ENCODE data around the gene MRPS7.

MRPS7 gene

DNA sequence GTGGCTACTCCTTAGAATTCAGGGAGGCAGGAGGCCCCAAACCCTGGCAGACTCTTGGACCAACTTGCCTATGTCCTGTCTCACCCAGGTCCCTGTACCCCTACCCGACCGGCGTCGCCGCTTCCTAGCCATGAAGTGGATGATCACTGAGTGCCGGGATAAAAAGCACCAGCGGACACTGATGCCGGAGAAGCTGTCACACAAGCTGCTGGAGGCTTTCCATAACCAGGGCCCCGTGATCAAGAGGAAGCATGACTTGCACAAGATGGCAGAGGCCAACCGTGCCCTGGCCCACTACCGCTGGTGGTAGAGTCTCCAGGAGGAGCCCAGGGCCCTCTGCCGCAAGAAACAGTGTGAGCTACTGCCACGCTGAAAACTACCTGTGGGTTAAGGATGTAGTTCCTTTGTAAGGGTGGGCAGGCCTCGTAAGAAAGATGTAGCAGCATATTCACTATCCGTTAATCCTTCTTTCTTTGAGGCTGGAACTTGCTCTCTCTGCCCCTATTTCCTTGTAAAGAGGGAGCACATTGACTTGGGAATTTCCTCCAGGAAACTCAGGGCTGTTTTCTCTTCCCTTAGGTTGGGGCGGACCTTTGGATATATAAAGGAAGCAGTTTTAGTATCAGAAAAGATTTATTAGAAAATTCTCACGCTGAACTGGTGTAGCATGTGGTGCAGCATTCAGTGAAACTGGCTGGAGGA, 4.1 kb downstream of the MRPS7 start:
- no peak for DNase-seq (ENCODE audit: low spot score)
- in situ Hi-C loops (cut with MboI; ENCODE audit: low sequenced_read_pairs, unreplicated experiment) = no loop called here
- TF ChIP-seq, protein P1, sequence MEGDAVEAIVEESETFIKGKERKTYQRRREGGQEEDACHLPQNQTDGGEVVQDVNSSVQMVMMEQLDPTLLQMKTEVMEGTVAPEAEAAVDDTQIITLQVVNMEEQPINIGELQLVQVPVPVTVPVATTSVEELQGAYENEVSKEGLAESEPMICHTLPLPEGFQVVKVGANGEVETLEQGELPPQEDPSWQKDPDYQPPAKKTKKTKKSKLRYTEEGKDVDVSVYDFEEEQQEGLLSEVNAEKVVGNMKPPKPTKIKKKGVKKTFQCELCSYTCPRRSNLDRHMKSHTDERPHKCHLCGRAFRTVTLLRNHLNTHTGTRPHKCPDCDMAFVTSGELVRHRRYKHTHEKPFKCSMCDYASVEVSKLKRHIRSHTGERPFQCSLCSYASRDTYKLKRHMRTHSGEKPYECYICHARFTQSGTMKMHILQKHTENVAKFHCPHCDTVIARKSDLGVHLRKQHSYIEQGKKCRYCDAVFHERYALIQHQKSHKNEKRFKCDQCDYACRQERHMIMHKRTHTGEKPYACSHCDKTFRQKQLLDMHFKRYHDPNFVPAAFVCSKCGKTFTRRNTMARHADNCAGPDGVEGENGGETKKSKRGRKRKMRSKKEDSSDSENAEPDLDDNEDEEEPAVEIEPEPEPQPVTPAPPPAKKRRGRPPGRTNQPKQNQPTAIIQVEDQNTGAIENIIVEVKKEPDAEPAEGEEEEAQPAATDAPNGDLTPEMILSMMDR (IDR thresholded peaks at IDR 0.05; ENCODE audit: borderline replicate concordance, control extremely low read depth, extremely low read depth, insufficient read depth, missing control alignments) = no peak

DNA sequence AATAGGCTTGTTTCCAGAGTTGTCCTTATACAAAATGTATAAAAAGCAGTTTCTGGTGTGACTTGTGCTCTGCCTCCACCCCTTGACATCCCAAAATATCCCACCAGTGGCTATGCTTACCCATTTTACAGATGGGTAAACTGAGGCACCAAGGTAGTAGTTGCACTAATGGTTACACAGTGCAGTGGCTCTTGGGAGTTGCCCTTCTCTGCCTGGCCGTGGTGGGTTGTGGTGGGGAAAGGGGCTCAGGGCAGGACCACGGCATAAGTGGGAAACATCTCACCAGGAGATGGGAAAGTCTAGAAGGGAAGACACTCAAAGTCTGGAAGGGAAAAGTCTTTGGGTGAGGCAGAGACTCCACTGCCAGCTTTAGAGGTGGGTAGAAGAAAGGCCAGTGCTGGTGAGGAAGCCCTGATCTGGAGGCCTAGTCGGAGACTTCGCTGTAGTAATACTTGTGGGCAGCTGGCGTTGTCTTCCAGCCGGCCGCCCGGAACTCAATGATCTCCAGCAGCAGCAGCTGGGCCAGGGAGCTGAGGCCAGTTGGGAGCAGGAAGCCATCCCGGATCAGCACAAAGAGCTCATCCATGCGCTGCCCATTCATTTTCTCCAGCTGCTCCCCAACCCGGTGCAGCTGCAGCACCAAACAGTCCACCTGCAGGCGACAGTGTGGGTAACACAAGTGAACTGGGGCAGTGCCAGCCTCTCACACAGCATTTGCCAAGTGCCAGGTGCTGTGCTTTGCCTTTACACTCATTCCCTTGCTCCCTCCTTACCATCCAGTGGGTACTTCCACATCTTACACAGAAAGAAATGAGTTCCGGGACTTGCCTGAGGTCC, 4.9 kb downstream of the MRPS7 start:
- no peak for DNase-seq (ENCODE audit: low spot score)
- TF ChIP-seq, protein P1 (IDR thresholded peaks at IDR 0.05; ENCODE audit: borderline replicate concordance, control extremely low read depth, extremely low read depth, insufficient read depth, missing control alignments) = no peak
- in situ Hi-C loops (cut with MboI; ENCODE audit: low sequenced_read_pairs, unreplicated experiment) = no loop called here

DNA sequence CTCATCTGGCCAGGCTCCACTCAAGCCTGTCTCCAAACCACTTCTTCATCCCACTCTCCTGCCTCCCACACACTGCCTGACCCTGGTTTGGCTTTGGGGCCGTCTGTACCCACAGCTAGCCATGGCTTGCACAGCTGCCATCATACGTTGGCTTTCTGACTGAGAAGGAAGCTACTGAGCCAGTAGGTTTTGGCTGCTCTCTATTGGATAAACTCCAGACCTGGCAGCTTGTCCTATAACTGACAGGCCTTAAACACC, 5.4 kb downstream of the MRPS7 start:
- DNase-seq (ENCODE audit: low spot score) = no peak
- TF ChIP-seq, protein P1 (IDR thresholded peaks at IDR 0.05; ENCODE audit: borderline replicate concordance, control extremely low read depth, extremely low read depth, insufficient read depth, missing control alignments) = no peak
- in situ Hi-C loops (cut with MboI; ENCODE audit: low sequenced_read_pairs, unreplicated experiment) = no loop called here

DNA sequence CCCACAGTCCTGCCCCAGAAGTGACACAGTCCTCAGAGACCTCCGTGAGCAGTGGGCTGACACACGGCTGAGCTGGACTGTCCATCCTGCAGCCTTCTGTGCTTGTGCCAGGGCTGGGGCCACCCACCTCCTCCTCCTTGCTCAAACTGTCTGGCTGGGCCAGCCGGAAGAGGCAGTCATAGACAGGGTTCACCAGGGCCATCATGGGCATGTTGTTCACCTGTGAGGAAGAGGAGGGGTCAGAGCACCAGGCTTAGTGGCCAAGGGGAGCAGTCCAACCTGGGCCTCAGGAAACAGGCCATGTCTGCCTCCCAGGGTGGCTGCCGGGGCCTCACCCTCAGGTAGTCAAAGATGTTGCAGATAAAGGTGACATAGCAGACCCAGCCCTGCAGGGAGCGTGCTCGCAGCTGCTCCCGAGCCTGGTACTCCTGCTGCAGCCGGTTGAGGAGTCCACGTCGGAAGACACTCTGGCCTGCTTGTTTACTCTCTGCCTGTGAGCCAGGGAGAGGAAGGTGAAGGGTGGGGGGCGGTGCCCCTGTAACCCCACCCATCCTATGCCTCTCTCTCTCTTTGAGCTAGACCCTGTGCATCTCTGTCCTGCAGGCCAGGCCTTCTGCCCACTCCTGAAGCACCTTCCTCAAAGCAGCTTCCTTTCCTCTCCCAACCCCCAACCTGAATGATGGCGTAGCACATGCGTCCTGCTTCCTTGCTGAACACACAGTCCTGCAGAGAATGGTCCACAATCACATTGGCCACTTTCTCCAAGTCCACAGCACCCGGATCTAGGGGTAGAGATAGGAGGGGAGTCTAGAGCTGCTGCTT, 5.9 kb downstream of the MRPS7 start:
- TF ChIP-seq, protein P1 (IDR thresholded peaks at IDR 0.05; ENCODE audit: borderline replicate concordance, control extremely low read depth, extremely low read depth, insufficient read depth, missing control alignments) = no peak
- DNase-seq (ENCODE audit: low spot score) = no peak

DNA sequence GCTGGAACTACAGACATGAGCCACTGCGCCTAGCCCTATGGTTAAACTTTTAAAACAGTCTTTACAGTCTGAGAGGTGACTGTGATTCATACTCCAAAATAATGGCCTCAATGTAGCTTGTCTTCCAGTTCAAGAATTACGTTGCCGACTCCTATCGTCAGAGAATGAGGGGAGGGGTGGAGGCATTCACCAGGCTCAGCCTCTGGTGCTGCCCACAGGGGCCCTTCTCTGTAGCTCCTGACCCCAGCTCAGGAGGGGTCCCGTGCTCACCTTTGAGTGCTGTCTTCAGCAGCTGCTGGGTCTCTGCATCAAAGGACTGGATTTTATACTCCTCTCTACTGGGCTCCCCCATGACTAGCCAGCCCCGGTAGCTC, 8.2 kb downstream of the MRPS7 start:
- TF ChIP-seq, protein P1 (IDR thresholded peaks at IDR 0.05; ENCODE audit: borderline replicate concordance, control extremely low read depth, extremely low read depth, insufficient read depth, missing control alignments) = no peak
- no peak for DNase-seq (ENCODE audit: low spot score)
- in situ Hi-C loops (cut with MboI; ENCODE audit: low sequenced_read_pairs, unreplicated experiment) = loop anchor here (5.0 kb wide), 1 partner anchor 142 kb away; no protein-coding TSS in a partner anchor

More for the DNA sequence above, 5.9 kb downstream of the MRPS7 start:
- in situ Hi-C loops (cut with MboI; ENCODE audit: low sequenced_read_pairs, unreplicated experiment) = no loop called here

DNA sequence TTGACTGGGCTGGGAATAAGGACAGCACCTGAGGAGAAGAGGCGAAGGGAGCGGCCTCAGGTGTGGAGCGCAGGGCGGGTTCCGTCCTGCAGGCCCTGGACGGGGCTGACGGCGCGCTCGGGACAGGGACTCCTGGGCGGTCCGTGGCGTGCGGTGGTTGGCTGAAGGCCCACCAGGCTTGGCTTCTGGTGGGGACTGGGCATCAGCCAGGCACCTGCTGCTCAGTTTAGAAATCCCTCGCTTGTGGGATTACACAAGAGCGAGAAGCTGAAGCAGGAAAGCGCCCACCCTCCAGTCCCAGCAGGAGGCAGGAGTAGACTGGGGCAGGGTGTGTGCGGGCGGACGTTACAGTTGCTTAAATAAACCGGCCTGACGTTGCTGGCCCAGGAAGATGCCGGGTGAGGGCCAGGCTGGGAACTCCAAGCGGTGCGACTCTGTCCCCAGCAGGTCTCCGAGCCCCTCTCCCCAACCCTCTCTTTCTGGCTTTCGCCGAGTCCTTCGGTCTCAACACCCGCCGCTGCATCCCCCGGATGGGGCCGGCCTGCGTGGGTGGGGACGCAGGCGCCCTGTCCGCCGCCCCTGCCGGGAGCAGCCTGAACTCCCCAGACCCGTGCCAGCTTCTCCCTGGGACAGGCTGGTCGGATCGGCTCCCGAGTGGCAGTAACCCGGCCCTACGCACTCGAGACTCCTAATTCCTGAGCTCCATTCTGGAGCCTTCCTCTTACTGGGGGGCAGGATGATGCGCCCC, 8.7 kb downstream of the MRPS7 start:
- peak; percentile 85 for DNase-seq (ENCODE audit: low spot score)
- TF ChIP-seq, protein P1 (IDR thresholded peaks at IDR 0.05; ENCODE audit: borderline replicate concordance, control extremely low read depth, extremely low read depth, insufficient read depth, missing control alignments) = peak; percentile 32
- in situ Hi-C loops (cut with MboI; ENCODE audit: low sequenced_read_pairs, unreplicated experiment) = loop anchor here (5.0 kb wide), 1 partner anchor 142 kb away; no protein-coding TSS in a partner anchor
